DMS53 treated with DMSO at 0.1 percent for 48 hours (cell line): ENCODE measurements around the gene VAV1.
"Not testable (repeated sequence)": the region's sequence is repeated elsewhere in the genome, so short reads cannot be mapped to it uniquely, and the experiment has no call there.

Experiments used
- DNase-seq: peaks from one replicate; lab custom pipeline; 2025; ENCODE audit not compliant: unreplicated experiment; lab: John Stamatoyannopoulos, UW

Gene VAV1

GRCh38 chr19:6779206-6779605, 6.7 kb downstream of the VAV1 start:
- no peak for DNase-seq

DNA sequence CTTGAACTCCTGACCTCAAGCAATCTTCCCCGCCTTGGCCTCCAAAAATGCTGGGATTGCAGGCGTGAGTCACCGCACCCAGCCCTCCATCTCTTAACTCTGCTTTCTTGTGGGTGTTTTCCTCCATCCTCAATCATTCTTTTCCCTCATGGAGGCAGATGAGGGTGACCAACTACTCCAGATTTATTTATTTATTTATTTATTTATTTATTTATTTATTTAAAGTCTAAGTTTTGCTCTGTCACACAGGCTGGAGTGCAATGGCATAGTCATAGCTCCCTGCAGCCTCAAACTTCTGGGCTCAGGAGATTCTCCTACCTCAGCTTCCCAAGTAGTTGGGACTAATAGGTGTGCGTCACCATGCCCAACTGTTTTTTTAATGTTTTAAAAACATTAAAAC, 14.9 kb downstream of the VAV1 start:
- no peak for DNase-seq

- no peak for DNase-seq
These were observed 16.4 kb downstream of the VAV1 start for GRCh38 chr19:6788896-6789295.

GRCh38 chr19:6790194-6791128, 18.0 kb downstream of the VAV1 start:
- DNase-seq = no peak

DNA sequence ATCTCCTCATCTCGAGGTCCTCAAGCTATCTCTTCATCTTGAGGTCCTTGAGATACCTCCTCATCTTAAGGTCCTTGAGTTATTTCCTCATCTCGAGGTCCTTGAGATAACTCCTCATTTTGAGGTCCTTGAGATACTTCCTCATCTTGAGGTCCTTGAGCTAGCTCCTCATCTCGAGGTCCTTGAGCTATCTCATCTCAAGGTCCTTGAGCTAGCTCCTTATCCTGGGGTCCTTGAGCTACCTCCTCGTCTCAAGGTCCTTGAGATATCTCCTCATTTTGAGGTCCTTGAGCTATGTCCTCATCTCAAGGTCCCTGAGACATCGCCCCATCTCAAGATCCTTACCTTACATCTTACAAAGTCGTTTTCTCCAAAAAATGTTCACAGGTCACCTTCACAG, 18.7 kb downstream of the VAV1 start:
- no peak for DNase-seq

GRCh38 chr19:6793411-6793810, 20.9 kb downstream of the VAV1 start:
- no peak for DNase-seq

DNA sequence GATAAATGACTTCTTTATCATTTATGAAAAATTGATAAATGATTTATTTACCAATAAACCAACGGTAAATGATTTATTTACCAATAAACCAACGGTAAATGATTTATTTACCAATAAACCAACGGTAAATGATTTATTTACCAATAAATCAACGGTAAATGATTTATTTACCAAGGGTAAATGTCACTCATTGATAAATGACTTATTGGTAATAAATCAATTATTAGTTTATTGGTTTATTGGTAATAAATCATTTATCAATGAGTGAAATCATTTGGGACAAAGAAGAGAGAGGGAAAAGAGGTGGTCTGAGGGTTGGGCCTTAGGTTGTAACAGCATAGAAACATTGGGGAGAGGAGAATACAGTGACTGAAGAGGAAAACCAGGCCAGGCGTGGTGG, 21.5 kb downstream of the VAV1 start:
- DNase-seq = no peak

DNA sequence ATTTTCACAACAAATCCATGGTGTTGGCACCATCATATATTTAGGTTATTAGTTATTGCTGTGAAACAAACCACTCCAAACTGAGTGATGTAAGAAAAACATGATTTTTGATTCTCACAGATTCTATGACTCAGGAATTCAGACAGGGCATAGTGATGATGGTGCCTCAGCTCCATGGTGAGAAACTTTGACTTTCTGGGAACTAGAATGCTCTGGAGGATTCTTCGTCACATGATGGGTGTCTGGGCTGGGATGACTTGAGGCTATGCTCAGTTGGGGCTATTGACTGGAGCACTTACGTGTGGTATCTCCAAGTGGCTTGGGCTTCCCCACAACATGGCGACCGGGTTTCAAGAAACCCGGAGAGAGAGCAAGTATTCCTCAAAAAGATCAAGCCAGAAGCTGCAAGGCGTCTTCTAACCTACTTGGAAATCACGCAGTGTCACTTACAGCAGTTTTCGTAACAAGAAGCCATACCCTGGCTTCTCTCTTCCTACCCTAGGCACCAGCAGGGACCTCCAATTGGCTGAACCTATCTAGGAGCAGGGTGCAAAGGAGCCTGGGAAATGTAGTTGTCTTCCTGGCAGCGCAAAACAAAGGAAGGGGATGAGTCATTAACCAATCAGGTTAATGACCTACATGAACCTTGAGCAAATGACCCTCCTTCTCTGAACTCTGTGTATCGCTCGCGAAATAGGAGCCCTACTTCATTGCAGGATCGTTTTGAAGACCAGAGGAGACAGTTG, 22.4 kb downstream of the VAV1 start:
- no peak for DNase-seq

DNA sequence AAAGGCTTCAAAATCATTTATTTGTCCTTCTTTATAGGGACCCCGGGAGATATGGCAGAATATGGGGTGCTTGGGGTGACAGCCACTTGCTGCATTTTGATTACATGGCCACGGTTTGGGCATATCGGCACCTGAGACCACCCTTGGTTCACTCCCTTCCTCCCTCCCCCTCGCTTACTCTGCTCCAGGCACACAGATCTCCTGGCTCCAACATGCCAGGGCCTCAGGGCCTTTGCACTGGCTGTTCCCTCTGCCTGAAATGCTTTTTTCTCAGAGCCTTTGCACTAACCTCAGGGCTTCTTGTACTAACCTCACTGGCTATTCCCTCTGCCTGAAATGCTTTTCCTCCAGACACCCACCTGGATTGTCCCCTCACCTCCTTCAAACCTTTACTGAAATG, 23.8 kb downstream of the VAV1 start:
- DNase-seq = no peak

DNA sequence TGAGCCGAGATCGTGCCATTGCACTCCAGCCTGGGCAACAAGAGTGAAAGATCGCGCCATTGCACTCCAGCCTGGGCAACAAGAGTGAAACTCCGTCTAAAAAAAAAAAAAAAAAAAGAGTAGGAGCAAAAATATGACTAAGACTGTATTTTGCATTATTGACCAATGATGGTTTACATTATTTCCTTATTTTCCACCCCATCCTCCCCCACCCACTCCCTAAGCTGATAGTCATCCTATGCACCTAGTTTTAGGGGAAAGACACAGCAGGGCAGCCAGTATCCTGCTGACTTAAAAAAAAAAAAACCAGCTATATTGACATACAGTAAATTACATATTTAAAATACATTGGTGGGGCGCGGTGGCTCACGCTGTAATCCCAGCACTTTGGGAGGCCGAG, 25.1 kb downstream of the VAV1 start:
- DNase-seq = no peak

DNA sequence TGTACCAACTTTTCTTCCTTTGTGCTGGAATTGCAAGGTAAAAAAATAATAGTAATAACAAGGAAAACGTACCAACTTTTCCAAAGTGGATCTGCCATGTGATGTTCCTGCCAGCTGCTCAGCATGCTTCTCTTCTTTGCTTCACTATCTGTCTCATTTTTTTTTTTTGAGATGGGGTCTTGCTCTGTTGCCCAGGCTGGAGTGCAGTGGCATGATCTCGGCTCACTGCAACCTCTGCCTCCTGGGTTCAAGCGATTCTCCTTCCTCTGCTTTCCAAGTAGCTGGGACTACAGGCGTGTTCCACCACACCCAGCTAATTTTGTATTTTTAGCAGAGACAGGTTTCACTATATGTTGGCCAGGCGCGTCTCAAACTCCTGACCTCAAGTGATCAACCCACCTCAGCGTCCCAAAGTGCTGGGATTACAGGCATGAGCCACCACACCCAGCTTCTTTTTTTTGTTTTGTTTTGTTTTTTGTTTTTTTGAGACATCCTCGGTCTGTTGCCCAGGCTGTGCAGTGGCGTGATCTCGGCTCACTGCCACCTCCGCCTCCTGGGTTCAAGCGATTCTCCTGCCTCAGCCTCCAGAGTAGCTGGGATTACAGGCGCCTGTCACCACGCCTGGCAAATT, 27.8 kb downstream of the VAV1 start:
- not testable (repeated sequence) for DNase-seq

DNA sequence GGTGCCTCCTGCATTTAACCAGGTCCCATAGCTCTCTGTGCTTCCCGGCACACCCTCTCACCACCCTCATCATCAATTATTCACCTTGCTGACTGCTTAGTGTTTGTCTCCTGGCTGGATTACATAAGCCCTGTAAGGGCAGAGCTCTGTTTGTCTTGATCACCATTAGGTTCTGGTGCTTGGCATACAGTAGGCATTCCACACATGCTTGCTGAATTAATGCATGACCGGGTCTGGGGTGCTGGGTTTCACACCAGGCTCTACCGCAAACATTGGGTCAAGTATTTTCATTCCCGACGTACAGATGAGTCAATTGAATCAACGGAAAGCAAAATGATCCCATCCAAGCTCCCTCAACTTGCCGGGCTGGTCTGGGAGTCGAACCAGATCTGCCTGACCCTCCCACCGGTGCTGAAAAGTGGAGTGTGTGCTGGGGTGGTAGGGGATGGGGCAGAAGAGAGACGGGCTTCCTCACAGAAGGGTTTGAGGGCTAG, 28.5 kb downstream of the VAV1 start:
- no peak for DNase-seq

DNA sequence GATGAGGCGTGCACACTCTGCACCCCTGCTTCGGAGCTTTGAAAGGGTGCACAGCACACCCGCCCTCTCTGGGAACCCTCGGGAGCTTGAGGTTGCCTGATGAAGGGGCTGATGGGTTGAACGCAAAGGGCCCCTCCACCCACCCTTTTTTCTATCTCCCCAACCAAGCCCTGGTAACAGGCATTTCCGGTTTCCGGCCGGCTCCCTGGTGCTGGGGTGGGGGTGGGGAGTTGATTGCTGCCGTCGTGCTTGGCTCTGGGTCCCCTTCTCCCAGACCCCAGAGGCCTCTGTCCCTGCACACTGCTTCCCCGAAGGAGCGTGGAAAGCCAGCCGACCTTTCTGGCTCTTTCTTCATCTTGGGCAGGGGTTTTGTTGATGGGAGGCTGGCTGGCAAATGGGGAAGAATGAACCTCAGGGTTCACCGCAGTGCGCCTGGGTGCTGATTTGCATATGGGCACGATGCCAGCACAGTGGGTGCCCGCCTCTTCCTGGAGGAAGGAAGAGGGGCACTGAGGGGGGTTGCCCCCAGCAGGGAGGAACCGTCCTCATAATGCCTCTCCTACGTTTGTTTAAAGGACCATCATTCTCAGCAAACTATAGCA, 29.1 kb downstream of the VAV1 start:
- no peak for DNase-seq

DNA sequence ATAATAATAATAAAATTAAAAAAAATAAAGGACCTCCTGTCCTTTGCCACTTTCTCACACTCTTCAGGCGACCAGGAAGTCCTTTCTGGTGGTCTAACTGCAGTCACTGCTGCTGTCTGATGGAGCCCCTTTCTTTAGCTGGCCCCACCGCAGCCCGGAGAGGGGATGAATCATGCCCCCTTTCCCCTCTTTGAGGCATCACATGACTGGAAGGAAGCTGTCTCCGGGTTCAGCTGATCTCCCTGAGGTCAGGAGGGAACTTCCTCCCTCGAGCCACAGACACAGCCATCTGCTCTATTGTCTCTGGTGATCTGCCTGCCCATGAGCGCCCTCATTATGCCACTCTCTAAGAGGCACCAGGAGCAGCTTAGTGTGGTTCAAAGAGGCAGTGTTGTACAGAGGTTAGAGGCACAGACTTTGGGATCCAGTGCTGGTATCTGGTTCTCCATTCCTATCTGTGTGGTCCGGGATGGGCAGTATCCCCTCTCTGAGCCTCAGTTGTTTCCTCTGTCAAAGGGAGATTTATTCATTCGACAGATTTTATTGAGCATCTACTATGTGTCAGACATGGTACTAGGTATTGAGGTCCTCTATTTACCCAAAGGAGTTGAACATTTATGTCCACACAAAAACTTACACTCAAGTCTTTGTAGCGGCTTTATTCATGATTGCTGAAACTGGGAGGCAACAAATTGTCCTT, 30.0 kb downstream of the VAV1 start:
- DNase-seq = no peak

- no peak for DNase-seq
These were observed 30.5 kb downstream of the VAV1 start for GRCh38 chr19:6803036-6803404.

- no peak for DNase-seq
These were observed 34.0 kb downstream of the VAV1 start for GRCh38 chr19:6806488-6806887.

- DNase-seq = no peak
These were observed 34.8 kb downstream of the VAV1 start for GRCh38 chr19:6807291-6807690.

- no peak for DNase-seq
These were observed 36.0 kb downstream of the VAV1 start for GRCh38 chr19:6808494-6808893.

DNA sequence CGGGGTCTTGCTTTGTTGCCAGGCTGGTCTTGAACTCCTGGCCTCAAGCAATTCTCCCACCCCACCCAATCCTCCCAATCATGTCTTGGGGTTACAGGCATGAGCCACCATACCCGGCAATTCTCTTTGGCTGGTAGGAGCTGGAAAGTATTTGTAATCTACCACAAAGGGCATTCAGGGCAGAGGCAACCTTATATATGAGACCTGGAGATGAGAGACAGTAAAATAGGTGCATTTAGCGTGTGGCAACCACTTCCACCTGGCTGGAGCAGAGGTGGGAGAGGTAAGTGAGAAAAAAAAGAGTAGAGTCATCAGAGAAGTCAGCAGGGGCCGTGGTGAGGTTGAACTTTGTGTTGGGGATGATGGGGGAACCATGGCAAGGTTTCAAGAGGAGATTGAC, 36.8 kb downstream of the VAV1 start:
- DNase-seq = no peak

DNA sequence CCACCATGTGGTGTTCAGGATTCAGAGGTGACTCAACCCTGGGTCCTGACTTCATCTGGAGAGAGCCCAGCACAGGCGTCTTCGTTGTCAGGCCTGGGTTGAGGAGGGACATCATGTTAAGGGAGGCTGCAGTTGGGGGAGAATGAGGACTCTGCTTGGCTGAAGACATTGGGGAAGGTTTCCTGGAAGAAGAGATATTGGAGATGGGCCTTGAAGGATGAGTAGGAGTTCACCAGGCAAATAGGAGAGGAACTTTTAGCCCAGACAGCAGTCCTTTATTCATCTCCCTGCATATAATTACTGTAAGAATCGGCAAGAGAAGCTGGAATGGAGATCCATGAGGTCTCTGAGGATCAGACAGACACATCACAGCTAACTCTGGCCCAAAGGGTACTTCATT, 38.9 kb downstream of the VAV1 start:
- DNase-seq = no peak

DNA sequence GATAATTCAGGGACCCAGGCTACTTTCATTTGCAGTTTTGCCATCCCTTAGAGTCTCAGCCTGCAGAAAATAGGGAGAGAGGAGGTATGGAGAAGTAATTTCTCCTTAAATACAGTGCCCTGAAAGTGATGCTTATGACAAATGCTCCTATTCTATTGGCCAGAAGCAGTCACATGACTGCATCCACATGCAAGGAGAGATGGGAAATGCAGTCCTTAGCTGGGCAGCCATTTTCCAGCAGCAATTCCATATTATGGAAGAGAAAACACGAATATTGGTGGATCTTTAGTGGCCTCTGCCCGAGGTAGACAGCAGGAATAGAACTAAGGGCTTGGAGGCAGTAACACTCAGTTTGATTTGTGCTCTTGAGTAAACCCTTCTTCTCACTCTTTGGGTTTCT, 39.4 kb downstream of the VAV1 start:
- no peak for DNase-seq
